C4-2B (cell line): ENCODE data around the gene PRKG1.

Source experiments
- H3K27ac ChIP-seq: fragments of 450-650 bp; 2 replicates; pipeline ENCODE4 v1.5.1; 2017
- CTCF ChIP-seq: fragments of 450-650 bp; conservative IDR thresholded peaks from 2 replicates; pipeline ENCODE4 v1.5.1; 2017; ENCODE audit warnings: mild to moderate bottlenecking
- ZFX ChIP-seq: fragments of 450-650 bp; IDR thresholded peaks from 2 replicates; pipeline ENCODE4 v1.6.1; 2017

PRKG1 gene

GRCh38 chr10:51950996-51951555 lies 876.8 kb downstream of the PRKG1 start:
- no peak overlapping the region for H3K27ac ChIP-seq
- TF ChIP-seq ZFX, result no peak
- TF ChIP-seq CTCF, result no peak

- TF ChIP-seq CTCF (no peak), ZFX (no peak)
Measured at GRCh38 chr10:51951601-51952000, 877.3 kb downstream of the PRKG1 start.

GRCh38 chr10:51952056-51952455 lies 877.8 kb downstream of the PRKG1 start:
- TF ChIP-seq CTCF, result no peak
- TF ChIP-seq ZFX, result no peak

More at GRCh38 chr10:51951601-51952000, 877.3 kb downstream of the PRKG1 start:
- no peak overlapping the region for H3K27ac ChIP-seq

GRCh38 chr10:51955696-51956095 lies 881.4 kb downstream of the PRKG1 start:
- no peak for TF ChIP-seq CTCF
- no peak for TF ChIP-seq ZFX
- H3K27ac ChIP-seq, result no peak overlapping the region

More at GRCh38 chr10:51952056-51952455, 877.8 kb downstream of the PRKG1 start:
- no peak overlapping the region for H3K27ac ChIP-seq

- H3K27ac ChIP-seq, result no peak overlapping the region
- TF ChIP-seq ZFX (no peak), CTCF (no peak)
Measured at GRCh38 chr10:51956822-51957221, 882.5 kb downstream of the PRKG1 start.

GRCh38 chr10:51960494-51960895 lies 886.2 kb downstream of the PRKG1 start:
- no peak for TF ChIP-seq ZFX
- TF ChIP-seq CTCF, result peak; percentile 71
- no peak overlapping the region for H3K27ac ChIP-seq

- TF ChIP-seq ZFX (no peak), CTCF (no peak)
- H3K27ac ChIP-seq, result no peak overlapping the region
Measured at GRCh38 chr10:51961401-51961800, 887.1 kb downstream of the PRKG1 start.
